ENCODE data around the gene CARF.

- TF ChIP-seq CTCF (IDR thresholded peaks at IDR 0.05), result no peak
- TF ChIP-seq POLR2A (IDR thresholded peaks at IDR 0.05), result no peak
Observed at GRCh38 chr2:202909394-202910192, 2.5 kb upstream of the CARF start.
